NK-92 (cell line): ENCODE results near the gene DOK5.

Source experiments
- DNase-seq: peaks from one replicate; lab custom pipeline; 2025; ENCODE audit not compliant: unreplicated experiment; lab: John Stamatoyannopoulos, UW

The DOK5 gene

DNA sequence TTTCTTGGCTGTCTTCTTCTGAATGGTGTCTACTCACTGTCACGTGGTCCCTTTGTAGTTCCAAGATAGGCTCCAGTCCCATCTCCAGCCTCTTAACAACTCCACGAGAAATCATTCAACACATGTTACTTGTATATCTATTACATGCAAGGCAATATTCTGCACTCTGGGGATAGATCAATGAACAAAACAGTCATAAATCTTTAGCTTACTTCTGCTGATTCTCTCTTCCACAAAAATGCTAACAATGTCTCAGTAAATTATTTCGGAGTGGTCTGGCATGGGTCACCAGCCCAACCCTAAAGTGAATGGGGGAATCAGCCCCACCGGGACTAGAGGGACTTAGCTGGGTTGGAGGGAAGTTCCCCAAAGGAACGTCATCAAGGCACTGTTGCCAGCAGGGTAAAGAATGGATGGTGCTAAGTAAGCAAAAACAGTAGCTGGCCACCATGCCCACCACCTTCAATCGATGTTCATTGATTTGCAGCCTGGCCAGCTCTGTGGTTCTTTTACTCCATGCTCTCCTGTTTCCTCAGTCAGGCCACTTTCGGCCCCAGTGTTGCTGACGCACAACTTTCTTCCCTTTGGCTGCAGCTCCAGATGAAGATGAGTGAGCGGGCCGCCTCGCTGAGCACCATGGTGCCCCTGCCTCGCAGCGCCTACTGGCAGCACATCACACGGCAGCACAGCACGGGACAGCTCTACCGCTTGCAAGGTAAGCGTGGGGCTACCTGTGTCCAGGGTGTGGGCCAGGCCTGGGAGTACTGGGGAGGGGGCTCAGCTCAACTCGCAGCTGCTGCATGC is 167.7 kb downstream of the DOK5 start:
- no peak for DNase-seq

DNA sequence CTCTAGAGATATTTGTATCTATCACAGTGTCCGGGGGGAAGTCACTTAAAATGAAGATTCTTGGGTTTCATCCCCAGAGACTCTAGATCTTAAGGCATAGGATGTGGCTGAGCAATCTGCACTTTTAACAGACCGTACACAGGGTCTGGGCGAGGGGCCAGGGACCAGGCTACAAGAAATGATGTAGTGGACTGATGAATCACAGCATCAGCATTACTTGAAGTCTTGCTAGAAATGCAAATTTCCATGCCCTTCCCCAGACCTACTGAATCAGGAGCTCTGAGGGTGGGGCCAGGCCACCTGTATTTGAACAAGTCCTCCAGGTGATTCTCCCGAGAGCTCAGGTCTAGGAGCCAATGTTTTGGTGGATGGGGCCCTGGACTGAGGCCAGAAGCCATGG is 168.4 kb downstream of the DOK5 start:
- no peak for DNase-seq

DNA sequence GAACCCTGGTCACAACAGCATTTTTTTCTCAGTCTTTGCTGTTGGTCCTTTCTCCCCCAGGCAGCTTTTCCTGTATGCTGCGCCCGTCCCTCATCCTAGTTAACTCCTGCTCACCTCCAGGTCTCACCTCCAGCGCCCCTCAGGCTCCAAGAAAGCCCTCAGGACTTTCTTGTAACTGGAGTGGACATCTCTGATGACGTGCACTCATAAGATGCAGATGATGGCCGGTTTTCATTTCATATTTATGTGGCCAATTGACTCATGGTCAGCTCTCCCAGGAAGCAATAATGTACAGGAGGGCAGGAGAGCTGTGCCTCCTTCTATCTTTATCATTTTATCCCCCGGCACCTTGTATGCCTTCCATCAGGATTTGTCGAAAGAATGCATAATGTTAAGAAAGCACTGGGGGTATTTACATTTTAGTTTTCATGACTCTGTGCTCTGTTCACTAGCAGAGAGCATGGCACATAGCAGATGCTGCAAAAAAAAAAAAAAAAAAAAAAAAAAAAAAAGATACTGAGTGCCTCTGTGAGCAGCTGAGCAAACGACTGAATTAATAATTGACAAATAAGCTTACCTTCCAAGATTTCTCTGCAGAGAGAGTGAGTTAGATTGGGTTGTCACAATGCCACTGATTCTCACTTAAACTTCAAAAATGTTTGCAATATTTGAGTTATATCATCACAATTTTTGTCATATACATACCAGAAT is 170.2 kb downstream of the DOK5 start:
- DNase-seq, result no peak

DNA sequence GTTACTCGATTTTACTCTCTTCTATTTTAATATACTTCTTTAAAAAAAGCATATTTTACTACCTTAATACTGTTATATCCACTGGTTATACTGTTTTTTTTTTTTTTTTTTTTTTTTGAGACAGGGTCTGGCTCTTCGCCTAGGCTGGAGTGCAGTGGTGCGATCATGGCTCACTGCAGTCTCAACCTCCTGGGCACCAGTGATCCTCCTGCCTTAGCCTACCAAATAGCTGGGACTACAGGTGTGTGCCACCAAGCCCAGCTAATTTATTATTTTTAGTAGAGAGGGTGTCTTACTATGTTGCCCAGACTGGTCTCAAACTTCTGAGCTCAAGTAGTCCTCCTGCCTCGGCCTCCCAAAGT is 170.7 kb downstream of the DOK5 start:
- no peak for DNase-seq

DNA sequence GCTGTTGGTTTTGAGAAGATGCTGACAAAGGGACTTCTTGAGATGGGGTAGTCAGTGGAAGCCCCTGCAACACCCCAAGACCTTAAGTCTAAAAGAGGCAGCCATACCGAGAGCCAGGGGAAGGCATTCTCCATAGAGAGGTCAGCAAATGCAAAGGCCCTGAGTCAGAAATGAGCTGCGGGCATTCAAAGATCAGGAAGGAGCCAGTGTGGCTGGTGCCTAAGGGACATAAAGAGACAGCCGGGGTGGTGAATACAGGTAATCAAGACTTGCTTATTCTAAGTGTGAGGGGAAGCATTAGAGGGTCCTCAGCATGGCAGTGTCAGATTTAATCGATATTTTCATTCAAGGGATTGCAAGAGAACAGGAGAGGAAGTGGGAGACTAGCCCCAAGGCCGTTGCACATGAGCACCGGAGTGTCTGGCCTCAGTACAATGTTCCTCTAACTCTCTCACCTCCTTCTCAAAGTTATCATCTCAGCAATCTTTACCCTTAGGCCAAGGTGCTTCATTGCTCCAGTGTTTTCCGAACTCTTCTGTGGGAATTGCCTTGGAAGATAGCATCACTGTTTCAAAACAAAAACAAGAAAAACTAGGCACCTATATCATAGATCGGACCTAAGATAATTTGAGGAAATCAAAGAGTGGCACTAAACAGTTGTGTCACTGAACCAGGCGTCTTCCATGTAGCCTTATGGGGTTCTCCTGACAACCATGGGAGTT is 173.2 kb downstream of the DOK5 start:
- no peak for DNase-seq

DNA sequence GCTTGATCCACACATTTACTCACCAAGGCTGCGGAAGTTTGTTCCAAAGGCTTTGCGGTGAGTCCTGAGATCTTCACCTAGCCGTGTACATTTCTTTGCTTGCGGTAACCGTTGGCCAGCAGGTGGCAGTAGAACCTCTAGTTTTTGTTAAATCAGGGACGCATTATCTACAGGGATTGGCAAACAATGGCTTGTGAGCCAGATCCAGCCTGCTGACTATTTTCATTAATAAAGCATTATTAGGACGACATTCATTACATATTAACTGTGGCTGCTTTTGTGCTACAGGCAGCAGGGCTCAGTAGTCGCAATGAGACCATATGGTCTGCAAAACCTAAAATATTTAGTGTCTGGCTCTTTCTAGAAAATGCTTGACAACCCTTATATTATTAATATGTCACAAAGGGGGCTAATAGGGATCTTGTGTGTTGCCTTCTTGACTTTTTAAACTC is 174.1 kb downstream of the DOK5 start:
- DNase-seq, result no peak

DNA sequence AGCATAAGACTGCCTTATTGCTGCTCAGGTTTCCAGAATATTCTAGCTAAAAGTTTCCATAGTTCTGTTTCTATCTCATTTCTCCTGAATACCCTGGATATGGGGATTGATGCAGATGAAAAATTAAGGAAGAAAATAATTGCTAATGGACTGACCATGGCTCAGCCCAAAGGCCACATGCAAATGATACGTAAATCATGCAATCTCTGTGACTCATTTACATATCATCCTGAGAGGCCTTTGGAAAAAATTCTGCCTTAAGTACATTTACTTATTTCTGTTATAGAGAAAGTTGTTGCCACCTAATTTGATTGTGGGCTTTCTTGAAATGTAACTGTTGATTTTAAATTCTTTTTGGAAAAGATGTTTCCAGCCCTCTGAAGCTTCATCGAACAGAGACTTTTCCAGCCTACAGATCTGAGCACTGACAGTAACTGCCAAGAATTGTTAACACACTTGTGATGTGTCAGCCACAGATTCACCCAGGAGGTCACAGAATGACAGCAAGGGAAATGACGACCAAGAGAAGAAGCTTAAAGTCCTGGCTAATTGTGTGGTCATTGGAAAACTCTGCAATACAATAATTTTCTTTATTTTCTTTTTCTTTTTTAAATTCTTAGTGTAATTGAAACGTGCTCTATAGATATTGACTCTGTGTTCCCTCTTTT is 174.8 kb downstream of the DOK5 start:
- DNase-seq, result no peak

DNA sequence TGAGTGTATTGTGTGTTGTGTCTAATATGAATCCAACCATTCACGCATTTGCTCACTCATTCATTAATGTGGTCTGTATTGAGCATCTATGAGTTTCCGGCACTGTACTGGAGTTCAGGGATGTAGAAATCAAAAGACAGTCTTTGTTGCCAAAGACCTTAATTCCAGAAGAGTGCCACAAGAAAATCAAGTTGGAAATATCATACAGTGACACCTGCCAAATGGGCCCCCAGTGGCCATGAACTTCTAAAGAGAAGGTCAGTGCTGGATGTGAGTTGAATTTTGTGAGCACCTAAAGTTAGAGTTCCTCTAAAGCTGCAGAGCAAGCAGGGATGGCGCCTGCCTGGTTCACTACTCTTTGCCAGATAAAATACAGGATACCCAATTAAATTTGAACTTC is 175.9 kb downstream of the DOK5 start:
- DNase-seq, result no peak

DNA sequence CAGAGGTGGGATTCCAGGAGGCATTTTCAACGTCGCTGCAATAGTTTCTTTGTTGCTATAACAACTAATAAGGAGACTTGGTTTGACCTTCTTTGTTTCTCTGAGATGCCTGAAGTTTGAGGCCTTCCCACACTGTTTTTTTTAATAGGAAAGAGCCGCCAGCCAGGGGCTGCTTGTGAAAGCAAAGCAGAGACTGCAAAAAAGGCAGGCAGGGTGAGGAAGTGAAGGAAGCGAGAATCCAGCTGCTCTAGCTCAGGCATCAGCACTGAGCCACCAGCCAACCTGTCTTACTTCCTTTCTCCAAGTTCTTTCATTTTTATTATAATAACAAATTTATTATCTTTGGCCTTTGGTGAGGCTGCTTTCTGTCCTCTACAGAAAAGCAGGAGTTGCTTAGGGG is 179.1 kb downstream of the DOK5 start:
- DNase-seq, result no peak

DNA sequence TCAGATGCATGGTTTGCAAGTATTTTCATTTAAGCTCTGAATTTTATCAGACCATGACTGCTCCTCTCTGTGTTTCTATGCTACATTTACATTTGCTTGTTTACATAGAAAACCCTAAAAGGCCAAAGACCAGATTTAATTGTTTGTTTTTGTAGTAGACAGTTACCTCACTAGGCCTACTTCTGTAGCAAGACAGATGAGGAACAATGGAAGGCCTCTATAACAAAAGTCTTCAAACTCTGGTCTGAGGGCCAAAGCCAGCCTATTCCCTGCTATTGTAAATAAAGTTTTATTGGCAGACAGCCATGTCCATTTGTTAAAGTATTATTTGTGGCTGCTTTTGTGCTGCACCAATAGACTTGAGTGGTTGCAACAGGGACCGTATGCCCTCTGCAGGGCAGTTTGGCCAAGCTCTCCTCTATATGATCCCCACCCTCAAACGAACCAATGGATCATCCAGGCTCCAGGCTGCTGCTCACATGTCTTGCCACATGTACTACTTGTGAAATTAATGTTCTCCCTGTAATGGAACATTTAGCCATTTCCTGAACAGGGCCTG is 182.0 kb downstream of the DOK5 start:
- no peak for DNase-seq

DNA sequence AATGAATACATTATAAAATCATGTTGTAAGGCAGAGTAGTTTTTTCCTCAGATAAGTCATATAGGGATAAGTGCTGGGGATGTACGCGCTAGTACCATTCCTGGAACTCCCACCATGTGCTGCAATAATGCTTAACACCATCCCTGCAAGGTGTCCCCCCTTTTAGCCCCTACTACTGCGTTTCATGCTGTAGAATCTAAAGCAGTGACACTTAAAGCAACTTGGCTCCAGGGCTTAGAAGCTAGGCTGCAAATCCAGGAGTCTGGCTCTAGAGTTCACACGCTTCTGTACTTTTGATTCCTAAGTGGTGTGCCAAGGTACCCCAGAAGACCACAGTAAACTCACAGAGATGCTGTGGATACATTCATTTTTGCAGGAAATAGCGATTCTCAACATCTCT is 183.1 kb downstream of the DOK5 start:
- no peak for DNase-seq

DNA sequence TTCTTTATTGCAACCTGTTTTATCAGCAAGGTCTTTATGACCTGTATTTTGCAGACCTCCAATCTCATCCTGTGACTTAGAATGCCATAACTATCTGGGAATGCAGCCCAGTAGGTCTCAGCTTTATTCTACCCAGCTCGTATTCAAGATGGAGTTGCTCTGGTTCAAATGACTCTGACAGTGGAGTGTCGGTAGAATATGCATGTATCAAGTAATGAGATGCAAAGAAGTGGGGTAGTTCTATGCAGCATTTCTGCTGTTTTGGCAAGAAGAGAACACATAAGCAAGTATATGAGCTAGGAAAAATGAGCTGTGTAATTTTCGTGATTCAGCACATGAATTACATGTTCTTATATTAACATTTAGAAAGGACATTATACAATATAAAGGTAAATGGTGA is 185.9 kb downstream of the DOK5 start:
- DNase-seq, result no peak

DNA sequence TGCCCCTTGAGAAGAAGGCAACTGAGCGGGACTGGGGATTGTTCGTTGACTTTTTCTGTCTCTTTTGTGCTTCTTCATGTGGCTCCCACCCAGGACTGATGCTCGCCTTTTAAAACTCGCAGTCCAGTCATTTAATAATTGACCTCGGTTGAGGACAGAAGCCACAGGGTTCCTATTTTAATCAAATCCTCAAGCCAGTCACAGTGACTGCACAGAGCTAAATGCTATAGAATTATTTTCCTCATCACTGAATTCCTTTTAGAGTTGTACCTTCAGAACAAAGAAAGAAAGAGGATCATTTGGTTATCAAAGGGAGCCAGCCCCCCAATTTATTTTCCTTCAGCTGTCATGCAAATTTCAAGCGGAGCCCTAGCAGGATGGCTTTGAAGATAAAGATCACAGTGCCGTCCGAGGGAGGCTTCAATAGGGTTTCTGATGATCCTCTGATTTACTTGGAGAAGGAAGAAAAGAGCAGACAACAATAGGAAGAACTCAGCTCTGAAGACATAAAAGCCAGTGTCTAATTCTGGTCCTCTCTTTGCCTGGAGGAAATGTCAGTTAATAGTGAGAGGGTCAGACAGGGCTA is 186.6 kb downstream of the DOK5 start:
- no peak for DNase-seq

DNA sequence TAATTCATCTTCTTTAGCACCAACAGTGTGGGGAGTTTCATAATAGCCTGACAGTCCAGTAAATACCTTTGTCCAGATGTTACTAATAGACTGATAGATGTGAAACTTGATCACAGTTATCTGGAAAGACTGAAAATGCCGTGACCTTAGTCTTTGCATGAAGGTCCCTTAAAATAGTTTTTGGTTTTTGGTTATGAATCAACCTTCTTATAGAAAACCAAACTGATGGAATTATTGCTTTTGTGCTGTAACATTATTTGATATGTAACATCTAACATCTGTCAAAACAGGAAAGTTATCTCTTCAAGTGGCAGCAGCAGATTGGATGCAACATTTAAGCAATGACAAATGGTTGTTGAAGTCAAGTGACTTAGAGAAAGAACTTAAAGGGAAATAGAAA is 190.4 kb downstream of the DOK5 start:
- DNase-seq, result no peak

DNA sequence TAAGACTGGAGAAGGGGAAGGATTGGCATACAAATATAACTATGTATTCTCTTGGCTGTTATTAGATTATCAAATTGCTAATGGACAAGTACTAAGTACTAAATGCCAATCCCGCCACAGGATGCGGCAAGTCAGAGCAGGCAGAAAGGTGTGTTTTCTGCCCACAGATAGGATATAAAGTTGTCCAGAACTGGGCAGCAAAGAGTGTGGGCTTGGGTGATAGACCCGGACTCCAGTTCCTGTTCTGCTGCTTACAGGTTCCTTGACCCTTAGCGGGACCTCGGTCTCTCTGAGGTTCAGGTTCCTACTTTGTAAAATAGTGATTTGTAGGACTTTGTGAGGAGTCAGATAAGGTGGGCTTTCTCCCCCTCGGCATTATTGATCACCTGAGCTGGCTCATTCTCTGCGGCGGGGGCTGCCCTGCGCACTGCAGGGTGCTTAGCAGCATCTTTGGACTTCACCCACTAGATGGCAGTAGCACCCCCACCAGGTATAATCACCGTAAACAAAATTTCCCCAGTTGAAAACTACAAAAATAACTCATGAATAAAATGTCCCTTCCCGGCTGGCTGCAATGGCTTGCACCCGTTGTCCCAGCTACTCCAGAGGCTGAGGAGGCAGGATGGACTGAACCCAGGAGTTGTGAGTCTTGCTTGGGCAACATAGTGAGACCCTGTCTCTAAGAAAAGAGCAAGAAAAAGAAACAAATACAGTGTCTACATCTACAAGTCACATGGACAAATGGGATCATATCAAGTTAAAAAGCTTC is 193.1 kb downstream of the DOK5 start:
- no peak for DNase-seq

DNA sequence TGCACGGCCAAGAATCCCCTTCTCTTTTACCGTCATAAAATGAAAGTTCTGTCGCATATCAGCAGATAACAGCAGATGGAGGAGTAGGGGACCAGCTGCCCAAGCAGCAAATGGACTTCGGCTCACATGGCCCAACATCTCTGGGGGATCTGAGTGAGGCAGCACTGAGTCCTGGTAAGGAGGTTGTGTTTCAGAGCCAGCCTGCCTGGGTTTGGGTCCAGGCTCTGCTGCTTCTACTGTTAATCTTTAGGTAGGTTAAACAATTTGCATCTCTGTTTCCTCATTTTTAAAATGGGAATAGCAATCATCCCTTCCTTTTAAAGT is 193.6 kb downstream of the DOK5 start:
- no peak for DNase-seq

DNA sequence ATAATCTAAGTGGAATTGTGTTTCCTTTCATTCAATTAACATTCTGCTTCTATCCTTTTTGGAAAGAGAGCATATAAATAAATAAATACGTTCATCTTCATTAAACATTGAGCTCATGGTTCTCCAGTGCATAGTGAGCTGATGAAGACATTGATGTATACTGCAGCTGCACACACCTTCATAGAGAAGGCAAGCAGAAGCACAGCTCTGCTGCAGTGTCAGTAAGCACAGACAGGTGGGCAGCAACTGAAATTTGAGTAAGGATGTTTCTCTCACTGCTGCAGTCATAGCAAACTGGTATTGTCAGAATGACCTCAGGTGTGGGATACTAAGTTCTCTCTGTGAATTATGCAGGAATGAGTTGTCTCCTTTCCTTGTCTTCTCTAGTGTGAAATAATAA is 202.9 kb downstream of the DOK5 start:
- no peak for DNase-seq

DNA sequence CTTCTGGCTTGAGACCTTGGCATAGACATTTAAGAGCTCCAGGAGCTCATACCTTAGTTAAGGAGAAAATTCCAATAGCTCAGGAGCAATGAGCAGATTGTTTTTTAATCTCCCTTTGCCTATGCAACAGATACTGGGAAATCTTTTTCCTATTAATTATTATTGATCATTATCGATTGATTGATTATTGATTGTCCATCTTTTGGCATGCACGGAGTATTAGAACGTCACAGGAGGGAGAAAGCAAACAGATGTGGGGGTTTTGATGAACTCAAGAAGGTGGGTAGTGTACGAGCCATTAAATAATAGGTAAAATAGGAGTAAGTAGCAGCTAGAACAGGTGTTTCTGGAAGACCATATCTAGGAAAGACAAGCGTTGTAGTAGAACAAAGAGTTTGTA is 205.0 kb downstream of the DOK5 start:
- DNase-seq, result no peak

DNA sequence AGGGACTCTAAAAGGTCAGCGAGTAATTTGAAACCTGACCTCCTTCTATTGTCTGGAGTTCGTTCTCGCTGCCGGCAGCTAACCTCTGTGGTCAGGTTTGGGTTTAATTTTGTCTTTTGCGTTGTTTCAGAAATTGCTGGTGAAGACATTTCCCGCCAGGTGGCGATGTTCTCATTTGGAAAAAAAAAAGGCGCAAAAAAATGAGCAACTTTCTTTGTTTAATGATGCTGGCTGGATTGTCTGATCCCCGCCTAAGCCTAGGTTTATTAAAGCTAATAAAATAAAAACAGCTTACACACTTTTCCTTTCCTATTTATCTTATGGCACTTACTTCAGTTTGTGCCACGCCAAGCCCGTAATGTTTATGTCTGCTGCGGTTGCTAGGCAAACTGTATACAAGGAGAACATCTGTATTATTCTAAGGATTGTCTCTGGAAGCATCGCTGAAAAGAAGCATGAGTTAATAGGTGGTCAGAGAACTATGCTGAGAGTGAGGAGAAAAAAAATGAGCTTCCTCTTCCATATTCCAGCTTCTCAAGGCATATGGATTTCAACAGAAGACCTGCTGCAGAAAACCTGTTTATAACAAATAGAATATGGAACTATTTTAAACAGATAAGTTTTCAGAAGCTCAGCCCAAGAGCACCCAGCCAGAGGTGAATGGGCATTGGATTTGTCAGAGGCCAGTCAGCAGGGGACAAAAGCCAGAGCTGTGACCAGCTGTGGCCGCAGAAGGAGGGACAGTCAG is 205.7 kb downstream of the DOK5 start:
- no peak for DNase-seq

DNA sequence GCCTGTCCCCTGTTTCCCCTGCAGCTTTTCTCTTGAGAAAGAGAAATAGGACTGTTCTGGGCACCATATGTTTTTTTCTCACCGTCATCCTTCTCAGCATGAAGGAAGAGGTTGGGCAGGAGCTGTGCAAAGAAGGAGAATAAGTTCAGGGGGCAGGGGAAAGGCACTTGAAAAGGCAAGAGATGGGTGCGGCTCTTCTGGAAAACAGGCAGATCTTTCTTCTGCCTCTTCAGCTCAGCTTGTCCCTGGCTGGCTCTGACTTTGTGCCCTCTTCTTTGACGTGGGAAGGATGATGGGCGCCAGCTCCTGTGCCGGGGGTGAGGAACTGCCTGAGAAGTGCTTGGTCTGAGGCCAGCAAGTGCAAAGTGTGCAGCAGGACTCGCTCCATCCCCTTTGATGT is 206.5 kb downstream of the DOK5 start:
- DNase-seq, result no peak
